ENCODE data around the gene SLCO4A1.

SLCO4A1 gene

DNA sequence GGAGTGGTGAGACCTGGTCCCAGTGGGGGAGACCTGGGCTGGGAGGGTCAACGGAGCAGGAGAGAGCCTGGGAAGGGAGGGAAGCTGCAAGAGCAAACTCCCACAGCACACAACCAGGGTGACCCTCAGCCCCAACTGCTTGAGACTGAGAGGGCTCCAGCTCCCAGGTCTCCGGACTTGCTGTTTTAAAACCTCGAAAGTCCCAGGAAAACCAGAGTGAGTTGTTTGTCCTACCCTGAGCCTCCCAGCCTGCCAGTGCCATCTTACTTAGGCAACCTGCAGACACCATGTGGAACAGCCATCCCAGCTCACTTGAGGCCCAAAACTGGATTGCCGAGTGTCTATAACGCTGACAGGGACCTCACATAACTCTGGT lies 61.5 kb downstream of the SLCO4A1 start:
- no peak for DNase-seq

GRCh38 chr20:62704341-62704948 lies 62.1 kb downstream of the SLCO4A1 start:
- DNase-seq = peak; percentile 91

- no peak for DNase-seq
These were observed 63.3 kb downstream of the SLCO4A1 start for GRCh38 chr20:62705627-62706026.

DNA sequence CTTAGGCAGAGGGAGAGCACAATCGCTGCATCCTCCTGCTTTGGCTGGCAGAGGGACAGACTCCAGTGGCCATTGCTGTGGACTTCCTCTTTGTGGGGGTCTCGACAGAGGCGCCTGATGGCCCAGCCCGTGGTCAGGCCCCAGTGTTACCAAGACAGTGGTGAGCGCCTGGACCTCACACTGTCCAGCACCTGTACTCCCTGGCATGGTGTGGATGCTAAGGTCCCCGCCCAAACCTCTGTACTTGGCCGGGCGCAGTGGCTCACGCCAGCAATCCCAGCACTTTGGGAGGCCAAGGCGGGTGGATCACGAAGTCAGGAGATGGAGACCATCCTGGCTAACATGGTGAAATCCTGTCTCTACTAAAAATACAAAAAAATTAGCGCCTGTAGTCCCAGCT lies 64.0 kb downstream of the SLCO4A1 start:
- no peak for DNase-seq

- no peak for DNase-seq
These were observed 64.6 kb downstream of the SLCO4A1 start for GRCh38 chr20:62706857-62707256.

DNA sequence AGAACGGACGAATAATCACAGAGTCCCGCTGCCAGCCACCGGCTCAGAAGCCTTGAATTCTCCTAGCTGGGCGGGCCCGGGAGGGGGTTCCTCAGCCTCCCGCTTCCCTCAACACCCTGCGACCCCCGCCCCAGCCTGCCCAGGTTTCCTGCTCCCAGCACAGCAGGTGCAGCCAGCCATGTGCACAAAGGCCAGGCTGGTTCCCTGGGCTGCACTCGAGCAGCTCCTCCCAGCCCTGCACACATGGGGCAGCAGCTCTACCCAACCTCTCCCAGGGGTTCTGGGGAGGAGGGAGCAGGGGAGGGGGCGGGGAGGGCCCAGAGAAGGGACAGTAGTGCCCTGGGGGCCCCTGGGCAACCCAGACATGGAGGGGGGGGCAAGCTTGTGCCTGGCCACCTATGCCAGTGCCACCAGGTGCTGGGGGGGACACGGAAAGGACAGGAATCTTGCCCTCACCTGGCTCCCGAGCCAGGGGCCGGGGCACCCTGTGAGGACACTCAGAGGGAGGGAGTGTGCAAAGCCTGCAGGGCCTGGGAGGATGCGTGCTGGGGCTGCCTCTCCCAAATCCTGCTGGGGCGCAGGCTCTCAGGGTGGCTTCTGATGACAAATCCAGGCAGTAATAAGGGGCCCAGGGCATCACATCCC lies 65.1 kb downstream of the SLCO4A1 start:
- no peak for DNase-seq

- DNase-seq = peak; percentile 51
These were observed 65.7 kb downstream of the SLCO4A1 start for GRCh38 chr20:62707921-62708521.

- peak; percentile 56 for DNase-seq
These were observed 66.6 kb downstream of the SLCO4A1 start, which contains the start of gene NTSR1 for GRCh38 chr20:62708591-62709536. NTSR1 (plus strand) TSS chr20:62708836; CDS start chr20:62709208, 372 bp downstream.

- no peak for DNase-seq
These were observed 67.2 kb downstream of the SLCO4A1 start for GRCh38 chr20:62709537-62709905.

DNA sequence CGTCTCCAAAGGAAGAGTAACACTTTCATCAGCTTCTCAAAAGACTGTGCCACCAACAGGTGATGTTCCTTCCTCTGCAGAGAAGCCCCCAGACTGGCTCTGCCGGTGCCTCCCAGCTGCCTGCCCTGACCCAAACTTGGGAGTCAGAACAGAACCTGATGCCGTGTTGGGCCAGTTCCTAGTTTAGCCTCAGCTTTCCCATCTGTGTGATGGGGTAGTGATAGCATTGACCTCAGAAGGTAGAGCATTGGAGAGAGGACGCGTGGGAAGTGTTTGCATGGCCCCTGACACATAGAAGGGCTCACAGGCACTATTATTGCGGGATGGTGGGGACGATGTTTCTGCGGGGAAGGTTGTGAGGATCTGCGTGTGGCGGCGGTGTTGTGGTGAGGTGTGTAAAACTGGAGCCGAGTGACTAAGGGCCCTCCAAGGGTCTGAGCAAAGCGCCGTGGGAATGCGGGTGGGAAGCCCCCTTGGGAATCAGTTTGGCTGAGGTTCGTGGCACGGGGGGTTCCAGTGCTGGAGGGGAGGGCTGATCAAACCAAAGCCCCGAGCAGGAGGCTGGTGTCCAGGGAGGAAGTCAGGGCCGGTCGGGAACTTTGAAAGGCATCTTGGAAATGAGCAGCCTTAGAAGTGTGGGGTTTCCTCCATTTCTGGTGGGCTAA lies 68.0 kb downstream of the SLCO4A1 start:
- no peak for DNase-seq

- no peak for DNase-seq
These were observed 68.8 kb downstream of the SLCO4A1 start for GRCh38 chr20:62710886-62711702.

DNA sequence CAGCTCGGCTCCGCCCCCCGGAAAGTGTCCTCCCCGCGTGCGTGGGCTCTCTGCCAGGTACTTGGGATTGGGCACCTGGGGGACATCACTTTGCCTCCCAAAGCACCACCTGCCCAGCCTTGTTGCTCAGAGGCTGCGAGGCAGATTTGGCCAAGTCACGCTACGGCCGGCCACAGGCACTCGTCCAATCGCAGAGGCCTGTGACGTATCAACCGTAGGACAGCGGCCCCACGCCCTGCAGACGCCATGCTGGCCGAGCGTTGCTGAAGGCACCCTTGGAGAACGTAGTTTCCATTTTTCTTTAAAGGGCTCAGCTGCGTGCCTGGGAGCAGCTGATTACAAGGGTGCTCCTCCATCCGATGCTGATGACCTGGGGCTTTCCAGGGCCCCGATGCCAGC lies 69.4 kb downstream of the SLCO4A1 start:
- no peak for DNase-seq

- DNase-seq = no peak
These were observed 70.3 kb downstream of the SLCO4A1 start for GRCh38 chr20:62712606-62713005.

GRCh38 chr20:62714006-62714405 lies 71.7 kb downstream of the SLCO4A1 start:
- no peak for DNase-seq

DNA sequence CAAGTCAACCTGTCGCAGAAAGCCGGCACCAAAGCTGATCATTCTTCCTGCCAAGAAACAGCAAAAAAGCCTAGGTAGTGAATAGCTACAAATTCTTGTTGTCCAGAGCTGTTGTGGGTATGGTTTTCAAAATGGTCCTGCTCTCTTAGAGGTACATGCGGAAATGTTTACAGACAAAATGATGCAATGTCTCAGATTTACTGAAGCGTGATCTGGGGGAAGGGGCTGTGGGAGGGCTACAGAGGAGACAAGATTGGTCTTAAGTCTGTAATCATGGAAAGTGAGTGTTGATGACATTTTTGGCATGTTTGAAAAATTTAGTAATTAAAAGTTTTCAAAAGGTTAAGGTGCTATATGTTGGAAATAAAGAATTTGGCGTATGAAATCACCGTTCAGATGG lies 72.5 kb downstream of the SLCO4A1 start:
- DNase-seq = no peak

DNA sequence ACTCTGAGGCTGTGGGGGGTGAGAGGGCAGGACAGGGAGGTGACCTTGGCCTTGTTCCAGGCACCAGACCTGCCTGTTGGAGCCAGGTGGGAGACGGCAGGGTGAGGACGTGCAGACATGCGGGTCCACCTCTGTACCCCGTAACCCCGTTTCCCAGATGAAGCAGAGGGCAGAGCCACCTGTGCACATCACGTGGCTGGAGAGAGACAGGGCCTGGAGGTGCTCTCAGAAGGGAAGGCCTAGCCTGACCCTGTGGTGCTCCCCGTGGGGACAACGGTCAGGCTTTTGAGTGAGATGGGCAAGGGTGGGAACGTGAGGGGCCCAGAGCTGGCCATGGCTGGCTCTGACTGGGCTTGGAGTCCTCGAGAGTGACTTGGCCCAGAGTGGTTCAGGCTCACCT lies 72.9 kb downstream of the SLCO4A1 start:
- DNase-seq = no peak

GRCh38 chr20:62716198-62716940 lies 74.1 kb downstream of the SLCO4A1 start:
- DNase-seq = no peak

DNA sequence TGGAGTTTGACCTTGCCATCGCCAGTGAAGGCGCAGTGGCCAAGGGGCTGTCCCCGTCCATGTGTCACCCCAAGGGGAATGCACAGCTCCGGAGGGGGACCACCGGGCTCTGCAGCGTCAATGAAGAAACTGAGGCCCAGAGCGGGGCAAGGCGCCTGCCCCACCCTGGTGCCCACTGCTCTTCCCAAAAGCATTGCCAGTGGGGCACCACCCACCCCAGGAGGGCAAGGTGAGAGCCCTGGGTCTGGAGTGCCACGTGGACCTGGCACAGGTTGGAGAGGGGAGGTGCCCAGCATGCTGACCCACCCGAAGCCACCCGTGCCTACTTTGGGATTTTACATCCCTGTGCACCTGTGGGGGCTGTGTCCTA lies 74.6 kb downstream of the SLCO4A1 start:
- DNase-seq = no peak

GRCh38 chr20:62717933-62718332 lies 75.6 kb downstream of the SLCO4A1 start:
- DNase-seq = no peak

DNA sequence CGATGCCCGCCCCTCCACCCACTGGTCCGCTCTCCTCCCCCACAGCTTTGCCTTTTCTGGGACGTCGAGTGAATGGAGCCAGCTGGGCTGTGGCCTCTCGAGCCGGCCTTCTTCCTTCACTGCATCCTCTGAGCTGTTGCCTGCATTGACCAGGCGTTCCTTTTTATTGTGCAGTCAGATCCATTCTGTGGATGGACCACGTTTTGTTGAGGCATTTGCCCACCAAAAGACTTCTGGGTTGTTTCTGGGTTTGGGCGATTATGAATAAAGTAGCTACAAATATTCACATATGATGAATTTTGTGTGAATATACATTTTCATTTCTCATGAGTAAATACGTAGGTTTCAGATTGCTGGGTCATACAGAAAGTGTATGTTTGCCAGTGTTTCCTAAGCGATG lies 76.2 kb downstream of the SLCO4A1 start:
- DNase-seq = no peak

GRCh38 chr20:62719250-62719935 lies 77.1 kb downstream of the SLCO4A1 start:
- DNase-seq = no peak
